OCI-LY1 (cell line): Measurements from ENCODE around the gene CD58.

Source experiments
- CTCF ChIP-seq: fragments of 200-600 bp; sonication (generic), shearing (Covaris generic); IDR thresholded peaks from 2 replicates; pipeline ENCODE4 v1.5.1; 2017; ENCODE audit warnings: mild to moderate bottlenecking, antibody characterized with exemption, low read length, moderate library complexity, mixed read lengths
- EZH2 ChIP-seq: fragments of 200-600 bp; sonication (generic), shearing (Covaris generic); IDR thresholded peaks from 2 replicates; pipeline ENCODE4 v1.8.0; 2017; ENCODE audit warnings: borderline replicate concordance, mixed run types, mild to moderate bottlenecking, antibody characterized with exemption, low read length, moderate library complexity, mixed read lengths

GRCh38 chr1:116581323-116581885 is 10.6 kb upstream of the CD58 start:
- TF ChIP-seq CTCF (no peak), EZH2 (no peak)
